IPS DF 4.7 (cell line): ENCODE results near the gene SLC12A2.

ENCODE experiments used
- DNase-seq: peaks from one replicate; pipeline ENCODE4 v3.0.0-alpha.2; 2013; ENCODE audit warnings: low spot score; ENCODE audit errors: extremely low read depth

Gene SLC12A2

GRCh38 chr5:128224336-128224735, 140.8 kb downstream of the SLC12A2 start:
- DNase-seq: no peak

DNA sequence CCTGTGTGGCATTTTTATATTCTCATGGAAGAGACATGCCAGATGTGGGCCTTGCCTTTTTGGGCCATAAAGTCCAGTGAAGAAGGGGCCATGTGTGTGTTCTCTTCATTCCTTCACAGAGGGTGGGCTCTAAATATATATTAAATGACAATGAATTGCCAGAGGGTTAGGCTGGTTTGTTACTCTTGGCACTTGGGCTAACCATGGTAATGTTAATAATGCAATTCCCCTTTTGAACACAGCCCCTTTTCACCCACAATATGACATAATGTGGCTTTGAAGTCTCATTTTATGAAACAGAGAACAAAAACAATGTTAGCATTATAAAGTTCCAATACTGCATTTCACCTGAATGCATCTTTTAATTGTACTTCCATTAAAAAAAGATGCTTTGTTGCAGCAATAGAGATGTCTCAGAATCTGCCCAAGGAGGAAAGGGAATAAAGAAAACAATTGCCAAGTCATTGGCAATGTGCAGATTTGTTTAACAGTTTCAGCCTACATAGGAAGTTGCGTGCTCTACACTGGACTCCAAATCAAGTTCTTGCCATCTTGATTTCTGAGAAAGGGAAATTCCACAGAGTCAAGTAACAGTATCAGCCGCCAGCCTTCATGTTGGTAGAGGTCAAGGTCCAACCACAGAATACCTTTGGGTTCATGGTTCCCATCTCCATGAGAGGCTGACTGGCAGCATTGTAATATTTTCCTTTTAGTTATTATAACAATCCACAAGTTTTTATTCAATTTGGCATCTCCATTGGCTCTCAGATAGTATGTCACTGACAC, 141.9 kb downstream of the SLC12A2 start:
- DNase-seq: no peak

DNA sequence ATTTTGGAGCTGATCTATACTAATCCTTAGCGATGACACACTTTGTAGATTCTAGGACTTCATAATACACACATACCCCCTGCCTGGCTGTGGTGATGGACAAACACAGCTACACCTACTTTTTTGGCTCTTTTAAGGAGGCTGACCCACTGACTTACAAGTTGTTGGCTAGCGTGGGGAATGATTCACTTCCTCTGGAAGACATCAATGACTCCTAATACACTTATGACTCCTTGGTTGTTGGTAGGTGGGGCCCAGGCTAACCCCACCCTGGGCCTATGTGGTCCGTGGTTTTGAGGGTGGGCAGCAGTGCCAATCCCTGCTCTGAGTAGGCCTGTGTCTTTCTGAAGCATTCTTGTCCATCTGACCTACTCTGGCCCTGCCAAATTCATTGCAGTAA, 144.4 kb downstream of the SLC12A2 start:
- DNase-seq: no peak

GRCh38 chr5:128228521-128228920, 145.0 kb downstream of the SLC12A2 start:
- DNase-seq: no peak

DNA sequence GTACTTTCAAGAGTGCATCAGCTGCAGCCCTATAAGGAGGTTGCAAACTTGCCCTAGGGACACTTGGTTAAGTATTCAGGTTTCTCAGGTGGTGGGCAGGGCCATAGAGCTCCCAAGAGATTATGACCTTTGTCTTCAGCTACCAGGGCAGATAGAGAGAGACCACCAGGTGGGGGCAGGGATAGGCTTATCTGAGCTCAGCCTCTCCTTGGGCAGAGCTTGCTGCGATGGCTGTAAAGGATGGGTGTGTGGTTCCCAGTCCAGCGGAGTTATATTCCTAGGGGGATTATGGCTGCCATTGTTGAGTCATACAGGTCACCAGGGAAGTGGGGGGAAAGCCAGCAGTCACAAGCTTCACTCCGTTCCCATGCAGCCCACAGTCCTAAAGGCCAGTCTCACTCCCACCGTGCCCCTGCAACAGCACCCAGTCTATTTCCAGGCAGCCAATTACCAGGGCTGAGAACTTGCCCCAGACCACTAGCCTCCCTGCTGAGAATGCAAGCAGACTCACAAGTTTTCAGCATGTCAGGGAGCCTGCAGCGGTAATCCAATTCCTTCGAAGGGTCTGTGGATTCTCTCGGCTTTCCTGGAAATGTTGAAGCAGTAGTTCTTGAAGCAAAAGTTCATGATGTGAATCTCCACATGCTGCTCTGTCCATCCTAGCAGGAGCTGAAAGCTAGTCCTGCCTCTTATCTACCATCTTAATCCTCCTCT, 151.5 kb downstream of the SLC12A2 start:
- DNase-seq: no peak

DNA sequence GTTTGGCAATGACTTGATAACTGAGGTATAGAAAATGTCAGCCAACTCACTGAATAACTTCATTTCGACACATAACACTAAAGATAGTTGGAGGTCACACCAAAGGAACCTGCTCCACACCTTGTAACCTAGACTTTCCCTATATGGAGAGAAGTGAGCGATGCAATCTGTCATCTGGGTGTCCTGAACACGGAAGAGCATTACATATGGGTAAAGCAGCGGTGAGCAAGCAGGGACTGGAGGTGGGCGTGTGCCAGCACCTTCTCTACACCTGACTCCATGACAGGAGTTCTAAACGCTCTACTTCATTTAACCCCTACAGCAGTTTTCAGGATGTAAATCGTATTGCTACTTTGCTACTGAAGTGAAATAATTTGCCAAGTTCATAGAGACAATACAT, 152.8 kb downstream of the SLC12A2 start:
- DNase-seq: no peak

GRCh38 chr5:128237000-128237399, 153.4 kb downstream of the SLC12A2 start:
- no peak for DNase-seq

GRCh38 chr5:128237546-128237945, 154.0 kb downstream of the SLC12A2 start:
- DNase-seq: no peak
